Bronchial epithelial cell (primary cell): ENCODE results near the gene GPSM1. TPM values are rescaled to one million over a fixed set of nuclear protein-coding genes. Genes with fewer than 3 reads are reported as not detected.

Source experiments
- DNase-seq: peaks from one replicate; pipeline ENCODE4 v3.0.0-alpha.2; 2010; ENCODE audit warnings: low read depth
- FAIRE-seq: peaks from 2 replicates; lab custom pipeline; 2011; peaks lifted over from hg19 to GRCh38; lab: Jason Lieb, UNC
- H3K27me3 ChIP-seq: 2 replicates; pipeline ENCODE4 v1.5.1; 2011; ENCODE audit warnings: low read length; ENCODE audit not compliant: control insufficient read depth, insufficient read depth
- H3K36me3 ChIP-seq: 2 replicates; pipeline ENCODE4 v1.5.1; 2011; ENCODE audit warnings: low read length; ENCODE audit not compliant: control insufficient read depth, insufficient read depth
- H3K4me3 ChIP-seq: 2 replicates; pipeline ENCODE4 v1.5.1; 2011; ENCODE audit warnings: mild to moderate bottlenecking, low read depth, low read length, control low read depth
- CTCF ChIP-seq: IDR thresholded peaks from 2 replicates; pipeline ENCODE4 v1.5.1; 2011; ENCODE audit warnings: mild to moderate bottlenecking, moderate library complexity, low read length, control low read depth, inconsistent platforms; ENCODE audit not compliant: insufficient read depth, severe bottlenecking
- total RNA-seq: library from RNA; depleted of rRNA; stranded (reverse); fragments of >200 nt; gene quantifications from 2 replicates; pipeline ENCODE4 v1.2.1, GENCODE V29; 2014

The GPSM1 gene
- total RNA-seq, 1 donor from 2014 or later, result 13.4 TPM

GRCh38 chr9:136373300-136374182 lies 46.2 kb downstream of the GPSM1 start, which contains the start of gene CARD9:
Gene CARD9 (minus strand): TSS chr9:136373669. CDS start chr9:136372078, 1,591 bp downstream.
- H3K36me3 ChIP-seq, result peaks cover 8% of the 10 kb centered on the region
- H3K27me3 ChIP-seq, result no peaks in the 10 kb centered on the region
- TF ChIP-seq CTCF, result no peak
- DNase-seq (no peak), FAIRE-seq (no peak)
- H3K4me3 ChIP-seq, result no peak within 1 kb of the TSS

- H3K36me3 ChIP-seq, result peaks cover 12% of the 10 kb centered on the region
Measured at GRCh38 chr9:136374183-136374575, 46.8 kb downstream of the GPSM1 start.

GRCh38 chr9:136375096-136375495 lies 47.8 kb downstream of the GPSM1 start:
- no peak overlapping the region for H3K4me3 ChIP-seq
- no peak for FAIRE-seq
- no peaks in the 10 kb centered on the region for H3K27me3 ChIP-seq
- peaks cover 16% of the 10 kb centered on the region for H3K36me3 ChIP-seq
- no peak for TF ChIP-seq CTCF
- DNase-seq, result no peak

More at GRCh38 chr9:136374183-136374575, 46.8 kb downstream of the GPSM1 start:
- peak; percentile 7 for FAIRE-seq
- H3K27me3 ChIP-seq, result no peaks in the 10 kb centered on the region
- no peak for DNase-seq
- H3K4me3 ChIP-seq, result no peak overlapping the region
- TF ChIP-seq CTCF, result no peak

- no peak for FAIRE-seq
- DNase-seq, result no peak
- no peak overlapping the region for H3K4me3 ChIP-seq
- H3K27me3 ChIP-seq, result no peaks in the 10 kb centered on the region
- peaks cover 23% of the 10 kb centered on the region for H3K36me3 ChIP-seq
- no peak for TF ChIP-seq CTCF
Measured at GRCh38 chr9:136376457-136376856, 49.1 kb downstream of the GPSM1 start.

- DNase-seq (no peak), FAIRE-seq (no peak)
- Histone ChIP-seq H3K36me3 (peaks cover 26% of the 10 kb centered on the region), H3K4me3 (no peak overlapping the region), H3K27me3 (no peaks in the 10 kb centered on the region)
- no peak for TF ChIP-seq CTCF
Measured at GRCh38 chr9:136377341-136378169, 50.2 kb downstream of the GPSM1 start.
